ENCODE results near the gene GLYR1. TPM values are rescaled to one million over a fixed set of nuclear protein-coding genes. Genes with fewer than 3 reads are reported as not detected.

GLYR1 gene
- total RNA-seq, 2 donors from 2014 or later: 57.4 to 60.8 TPM

DNA sequence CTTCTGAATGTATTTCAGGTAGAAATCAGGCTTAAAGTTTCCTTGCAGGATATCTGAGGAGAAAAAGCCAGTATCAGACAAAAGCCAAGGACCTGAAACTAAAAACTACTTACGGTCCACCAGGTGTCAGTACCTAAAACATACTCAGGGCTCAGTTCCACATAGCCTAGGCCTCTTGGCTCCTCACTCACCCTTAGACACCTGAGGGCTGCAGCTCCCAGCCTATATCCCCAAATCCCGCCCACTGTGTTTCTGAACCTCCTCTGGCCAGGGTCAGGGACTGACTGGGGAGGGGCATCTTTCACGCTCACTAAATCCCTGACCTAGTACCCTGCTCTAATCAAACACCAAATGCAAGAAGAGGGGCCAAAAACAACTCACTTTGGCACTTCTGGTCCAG, 35.8 kb downstream of the GLYR1 start:
- intact Hi-C loops (cut with DNase I): no loop called here

DNA sequence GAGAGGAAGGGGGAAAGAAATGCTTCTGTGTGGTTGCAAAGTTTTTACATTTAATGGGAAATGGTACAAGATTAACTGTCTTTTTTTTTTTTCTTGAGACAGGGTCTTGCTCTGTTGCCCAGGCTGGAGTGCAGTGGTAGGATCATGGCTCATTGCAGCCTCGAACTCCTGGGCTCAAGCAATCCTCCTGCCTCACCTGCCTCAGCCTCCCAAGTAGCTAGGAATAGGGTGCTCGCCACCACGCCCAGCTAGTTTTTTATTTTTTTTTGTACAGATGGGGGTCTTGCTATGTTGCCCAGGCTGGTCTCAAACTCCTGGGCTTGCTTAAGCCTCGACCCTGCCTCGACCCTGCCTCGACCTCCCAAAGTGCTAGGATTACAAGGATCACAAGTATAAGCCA, 40.8 kb downstream of the GLYR1 start:
- peaks cover 0 to 14% of the 10 kb centered on the region in 2 donors for H3K36me3 ChIP-seq

More for the DNA sequence above, 35.8 kb downstream of the GLYR1 start:
- Histone ChIP-seq H3K27me3 (replicated peaks; ENCODE audit: insufficient read depth) (no peaks in the 10 kb centered on the region), H3K36me3 (peaks cover 0 to 6% of the 10 kb centered on the region in 2 donors), H3K4me3 (no peak overlapping the region), H3K27ac (no peak overlapping the region), H3K9me3 (no peaks in the 10 kb centered on the region), H3K4me1 (replicated peaks) (peaks cover 9% of the 10 kb centered on the region)
- DNase-seq (ENCODE audit: low spot score): no peak
- TF ChIP-seq, protein P1, sequence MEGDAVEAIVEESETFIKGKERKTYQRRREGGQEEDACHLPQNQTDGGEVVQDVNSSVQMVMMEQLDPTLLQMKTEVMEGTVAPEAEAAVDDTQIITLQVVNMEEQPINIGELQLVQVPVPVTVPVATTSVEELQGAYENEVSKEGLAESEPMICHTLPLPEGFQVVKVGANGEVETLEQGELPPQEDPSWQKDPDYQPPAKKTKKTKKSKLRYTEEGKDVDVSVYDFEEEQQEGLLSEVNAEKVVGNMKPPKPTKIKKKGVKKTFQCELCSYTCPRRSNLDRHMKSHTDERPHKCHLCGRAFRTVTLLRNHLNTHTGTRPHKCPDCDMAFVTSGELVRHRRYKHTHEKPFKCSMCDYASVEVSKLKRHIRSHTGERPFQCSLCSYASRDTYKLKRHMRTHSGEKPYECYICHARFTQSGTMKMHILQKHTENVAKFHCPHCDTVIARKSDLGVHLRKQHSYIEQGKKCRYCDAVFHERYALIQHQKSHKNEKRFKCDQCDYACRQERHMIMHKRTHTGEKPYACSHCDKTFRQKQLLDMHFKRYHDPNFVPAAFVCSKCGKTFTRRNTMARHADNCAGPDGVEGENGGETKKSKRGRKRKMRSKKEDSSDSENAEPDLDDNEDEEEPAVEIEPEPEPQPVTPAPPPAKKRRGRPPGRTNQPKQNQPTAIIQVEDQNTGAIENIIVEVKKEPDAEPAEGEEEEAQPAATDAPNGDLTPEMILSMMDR (IDR thresholded peaks at IDR 0.05): no peak
- TF ChIP-seq POLR2A (IDR thresholded peaks at IDR 0.05) (no peak), POLR2AphosphoS5 (IDR thresholded peaks at IDR 0.05) (no peak)
- 96% methylated on average over 3 of the region's 3 CpGs for WGBS

DNA sequence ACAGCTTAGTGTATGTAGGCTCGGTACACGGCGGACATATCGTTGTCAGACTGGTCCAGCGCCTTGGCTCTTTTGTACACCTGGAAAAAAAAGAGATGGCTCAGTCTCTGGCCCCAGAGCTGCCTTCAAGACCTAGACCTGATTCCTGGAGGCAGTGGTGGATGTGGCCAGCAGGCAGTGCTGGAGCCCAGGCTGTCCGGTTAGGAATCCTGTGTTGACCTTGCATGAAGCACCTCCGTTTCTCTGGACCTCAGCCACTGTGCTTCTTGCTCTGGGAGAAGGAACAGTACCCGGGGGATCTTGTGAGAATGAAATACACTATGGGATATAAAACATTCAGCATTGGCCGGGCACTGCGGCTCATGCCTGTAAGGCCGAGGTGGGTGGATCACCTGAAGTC, 41.9 kb downstream of the GLYR1 start:
- no peaks in the 10 kb centered on the region for H3K27me3 ChIP-seq (replicated peaks; ENCODE audit: insufficient read depth)
- H3K4me1 ChIP-seq (replicated peaks): peaks cover 13% of the 10 kb centered on the region
- intact Hi-C loops (cut with DNase I): loop anchor here (10.0 kb wide), 1 partner anchor 70 kb away; the partner anchor contains the start of genes ANKS3 and DNAAF8
- peaks cover 0 to 14% of the 10 kb centered on the region in 2 donors for H3K36me3 ChIP-seq
- no peak overlapping the region for H3K27ac ChIP-seq
- H3K4me3 ChIP-seq: no peak overlapping the region
- 87% methylated on average over 11 of the region's 11 CpGs for WGBS
- no peaks in the 10 kb centered on the region for H3K9me3 ChIP-seq
- TF ChIP-seq, protein P1 (IDR thresholded peaks at IDR 0.05): no peak
- TF ChIP-seq POLR2A (IDR thresholded peaks at IDR 0.05) (no peak), POLR2AphosphoS5 (IDR thresholded peaks at IDR 0.05) (no peak)
- no peak for DNase-seq (ENCODE audit: low spot score)

More for the DNA sequence above, 40.8 kb downstream of the GLYR1 start:
- WGBS: 97% methylated on average over 6 of the region's 6 CpGs
- DNase-seq (ENCODE audit: low spot score): no peak
- intact Hi-C loops (cut with DNase I): loop anchor here (10.0 kb wide), 1 partner anchor 71 kb away; the partner anchor contains the start of genes ANKS3 and DNAAF8
- Histone ChIP-seq H3K27ac (no peak overlapping the region), H3K4me3 (no peak overlapping the region), H3K27me3 (replicated peaks; ENCODE audit: insufficient read depth) (no peaks in the 10 kb centered on the region), H3K9me3 (no peaks in the 10 kb centered on the region), H3K4me1 (replicated peaks) (peaks cover 10% of the 10 kb centered on the region)
- TF ChIP-seq POLR2AphosphoS5 (IDR thresholded peaks at IDR 0.05) (no peak), POLR2A (IDR thresholded peaks at IDR 0.05) (no peak)
- TF ChIP-seq, protein P1 (IDR thresholded peaks at IDR 0.05): no peak

DNA sequence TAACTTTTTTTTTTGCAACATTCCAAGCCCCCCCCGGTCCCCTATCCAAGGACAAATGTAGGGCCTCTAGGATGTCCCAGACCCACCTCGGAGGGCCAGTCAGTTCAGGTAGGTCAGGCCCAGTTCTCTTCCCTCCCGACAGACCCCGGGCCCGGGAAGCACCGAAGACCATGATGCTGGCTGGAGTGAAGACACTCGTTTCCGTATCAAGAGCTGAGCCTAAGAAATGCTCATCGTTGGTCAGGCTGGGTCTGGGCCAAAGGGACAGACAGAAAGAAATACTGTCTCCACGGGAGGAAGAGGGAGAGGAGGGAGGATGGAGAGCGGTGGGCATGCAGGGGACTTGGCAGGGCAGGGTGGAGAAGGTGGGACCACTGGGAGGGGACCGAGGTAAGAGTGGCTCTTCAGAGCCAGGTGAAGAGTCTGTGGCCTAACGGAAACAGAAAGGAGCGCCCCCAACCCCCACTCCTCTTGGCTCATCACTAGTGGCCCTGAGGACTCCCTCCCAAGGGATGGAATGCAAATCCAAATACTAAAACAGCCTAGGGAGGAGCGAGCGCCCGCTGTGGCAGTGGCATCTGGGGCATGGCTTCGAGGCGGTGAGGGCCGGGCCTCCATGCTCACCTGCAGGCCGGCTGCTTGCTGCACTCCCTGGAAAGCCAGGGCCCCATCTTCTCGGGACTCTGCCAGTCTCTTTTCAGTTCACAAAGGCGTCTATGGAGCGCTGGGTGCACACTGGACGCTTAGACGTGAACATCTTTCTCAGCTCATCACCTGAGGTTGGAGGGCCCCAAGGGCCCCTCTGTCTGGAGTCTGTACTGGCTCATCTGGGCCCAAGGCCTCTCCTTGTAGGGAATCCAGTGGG, 43.0 kb downstream of the GLYR1 start:
- Histone ChIP-seq H3K4me3 (no peak overlapping the region), H3K36me3 (peaks cover 0 to 14% of the 10 kb centered on the region in 2 donors), H3K27ac (no peak overlapping the region), H3K4me1 (replicated peaks) (peaks cover 13% of the 10 kb centered on the region), H3K9me3 (no peaks in the 10 kb centered on the region), H3K27me3 (replicated peaks; ENCODE audit: insufficient read depth) (no peaks in the 10 kb centered on the region)
- no peak for TF ChIP-seq POLR2AphosphoS5 (IDR thresholded peaks at IDR 0.05)
- TF ChIP-seq POLR2A (IDR thresholded peaks at IDR 0.05): no peak
- TF ChIP-seq, protein P1 (IDR thresholded peaks at IDR 0.05): no peak
- WGBS: 77% methylated on average over 26 of the region's 26 CpGs
- intact Hi-C loops (cut with DNase I): loop anchor here (10.0 kb wide), 1 partner anchor 69 kb away; the partner anchor contains the start of genes ANKS3 and DNAAF8
- no peak for DNase-seq (ENCODE audit: low spot score)
